ENCODE measurements around the gene DAB2IP. TPM values are rescaled to one million over a fixed set of nuclear protein-coding genes. Genes with fewer than 3 reads are reported as not detected.

The DAB2IP gene
- total RNA-seq, 1 donor from 2014 or later, result 46.0 TPM

- ATAC-seq, result peak; percentile 61
These were observed 113.9 kb downstream of the DAB2IP start for GRCh38 chr9:121765021-121765950.

GRCh38 chr9:121766081-121766683 lies 114.7 kb downstream of the DAB2IP start:
- no peak for ATAC-seq

- no peak for ATAC-seq
These were observed 115.8 kb downstream of the DAB2IP start for GRCh38 chr9:121767171-121767769.

GRCh38 chr9:121768416-121769015 lies 117.1 kb downstream of the DAB2IP start:
- ATAC-seq, result no peak

DNA sequence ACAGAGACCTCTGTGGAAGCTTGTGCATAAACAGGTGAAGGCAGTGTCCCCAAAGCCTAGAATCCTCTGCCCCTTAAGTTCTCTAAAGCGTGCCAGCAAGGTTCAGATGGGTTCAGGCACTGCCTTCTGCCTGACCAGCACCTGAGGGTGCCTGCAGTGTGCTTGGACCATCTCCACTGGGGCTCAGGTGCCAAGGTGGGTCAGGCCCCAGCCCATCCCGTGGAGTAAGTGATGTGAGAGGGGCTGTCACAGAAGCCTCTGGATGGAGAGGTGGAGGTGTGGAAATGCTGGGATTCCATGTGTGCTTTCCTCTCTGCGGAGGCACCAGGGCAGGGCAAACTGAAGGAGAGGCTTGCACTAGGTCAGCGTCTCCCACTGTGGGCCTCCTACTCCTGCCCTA lies 118.5 kb downstream of the DAB2IP start:
- no peak for ATAC-seq

DNA sequence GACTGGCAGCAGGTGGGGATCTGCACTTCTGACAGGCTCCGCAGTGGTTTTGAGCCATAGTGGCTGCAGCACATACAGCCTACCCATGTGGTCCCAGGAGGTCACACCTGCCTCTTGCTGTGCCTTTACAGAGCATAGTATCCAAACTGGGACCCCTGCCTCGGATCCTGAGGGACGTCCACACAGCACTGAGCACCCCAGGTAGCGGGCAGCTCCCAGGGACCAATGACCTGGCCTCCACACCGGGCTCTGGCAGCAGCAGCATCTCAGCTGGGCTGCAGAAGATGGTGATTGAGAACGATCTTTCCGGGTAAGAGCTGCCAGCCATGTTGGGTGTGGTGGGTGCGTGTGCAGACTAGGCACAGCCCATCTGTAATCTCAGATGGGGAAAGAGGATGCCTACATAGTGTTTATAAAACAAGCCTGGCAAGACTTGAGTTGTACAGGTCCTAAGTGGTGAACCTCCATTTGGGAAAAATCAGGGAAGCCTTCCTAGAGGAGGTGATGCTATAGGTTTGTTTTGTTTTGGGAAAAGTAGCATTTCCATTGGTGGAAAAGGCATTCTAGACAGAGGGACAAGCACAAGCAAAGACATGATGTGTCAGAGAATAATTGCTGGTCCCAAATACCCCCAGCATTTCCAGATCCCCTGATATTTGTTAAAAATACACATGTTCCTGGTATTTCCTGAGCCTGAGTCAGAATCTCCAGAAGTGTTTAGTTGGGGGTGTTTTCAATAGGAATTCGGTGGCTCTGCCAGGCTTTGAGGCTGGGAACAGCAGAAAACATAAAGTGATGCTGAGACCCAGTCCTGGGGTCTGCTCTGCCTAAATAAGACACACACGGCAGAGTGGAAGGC lies 119.2 kb downstream of the DAB2IP start:
- no peak for ATAC-seq

DNA sequence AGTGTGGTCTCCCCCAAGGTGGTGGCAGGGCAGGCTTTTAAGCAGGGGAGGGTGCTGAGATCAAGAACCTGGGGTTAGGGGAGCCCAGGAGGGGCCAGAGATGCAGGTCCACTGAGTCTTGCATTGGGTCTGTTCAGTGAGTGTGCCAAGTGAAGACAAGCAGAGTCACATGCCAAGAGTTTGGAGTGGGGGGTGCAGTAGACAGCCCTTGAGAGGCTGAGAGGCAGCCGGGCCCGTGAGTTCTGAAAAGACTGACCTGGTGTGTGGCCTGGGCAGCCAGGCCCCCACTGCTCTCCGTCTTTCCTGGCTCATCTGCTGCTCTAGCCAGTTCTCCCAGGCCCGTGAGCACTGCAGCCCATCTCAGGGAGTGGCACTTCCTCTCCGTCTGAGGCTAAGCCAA lies 120.0 kb downstream of the DAB2IP start:
- ATAC-seq, result no peak

DNA sequence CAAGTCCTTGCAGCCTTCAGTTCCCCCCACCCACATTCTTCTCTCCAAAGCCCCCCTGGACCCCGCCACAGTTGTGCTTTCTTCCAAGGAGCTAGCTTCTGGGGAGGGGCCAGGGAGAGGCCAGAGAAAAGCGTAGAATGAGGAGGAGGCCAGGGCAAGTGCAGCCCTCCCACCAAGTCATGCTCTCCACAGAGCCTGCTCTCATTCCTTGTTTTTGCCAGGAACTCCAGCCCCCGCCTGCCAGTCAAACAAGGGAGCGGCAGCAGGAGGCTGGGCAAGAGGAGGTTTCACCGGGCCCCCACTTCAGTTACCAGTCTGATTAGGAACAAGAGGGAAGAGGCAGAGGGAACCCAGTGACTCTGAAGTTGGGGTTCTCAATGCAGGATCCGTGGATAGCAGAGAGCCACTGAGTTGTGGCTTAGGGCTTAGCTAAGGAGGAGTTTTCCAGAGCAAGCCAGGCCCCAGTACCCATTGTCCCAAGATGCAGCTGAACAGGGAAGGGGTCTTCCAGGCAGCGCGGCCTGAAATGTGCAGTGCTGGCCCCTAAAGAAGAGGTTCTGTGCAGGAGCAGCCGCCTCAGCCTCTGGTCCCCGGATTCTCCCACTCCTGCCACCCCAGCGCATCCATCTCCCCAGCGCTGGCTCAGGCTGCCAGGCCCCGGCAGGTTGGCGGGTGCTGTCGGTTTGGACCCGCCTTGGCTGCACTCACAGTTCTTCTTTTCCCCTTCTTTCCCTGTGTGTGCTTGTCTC lies 120.6 kb downstream of the DAB2IP start:
- ATAC-seq, result no peak

DNA sequence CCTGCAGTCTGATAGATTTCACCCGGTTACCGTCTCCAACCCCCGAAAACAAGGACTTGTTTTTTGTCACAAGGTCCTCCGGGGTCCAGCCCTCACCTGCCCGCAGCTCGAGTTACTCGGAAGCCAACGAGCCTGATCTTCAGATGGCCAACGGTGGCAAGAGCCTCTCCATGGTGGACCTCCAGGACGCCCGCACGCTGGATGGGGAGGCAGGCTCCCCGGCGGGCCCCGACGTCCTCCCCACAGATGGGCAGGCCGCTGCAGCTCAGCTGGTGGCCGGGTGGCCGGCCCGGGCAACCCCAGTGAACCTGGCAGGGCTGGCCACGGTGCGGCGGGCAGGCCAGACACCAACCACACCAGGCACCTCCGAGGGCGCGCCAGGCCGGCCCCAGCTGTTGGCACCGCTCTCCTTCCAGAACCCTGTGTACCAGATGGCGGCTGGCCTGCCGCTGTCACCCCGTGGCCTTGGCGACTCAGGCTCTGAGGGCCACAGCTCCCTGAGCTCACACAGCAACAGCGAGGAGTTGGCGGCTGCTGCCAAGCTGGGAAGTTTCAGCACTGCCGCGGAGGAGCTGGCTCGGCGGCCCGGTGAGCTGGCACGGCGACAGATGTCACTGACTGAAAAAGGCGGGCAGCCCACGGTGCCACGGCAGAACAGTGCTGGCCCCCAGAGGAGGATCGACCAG lies 121.3 kb downstream of the DAB2IP start:
- ATAC-seq, result no peak

GRCh38 chr9:121773286-121773953 lies 122.0 kb downstream of the DAB2IP start:
- ATAC-seq, result no peak

DNA sequence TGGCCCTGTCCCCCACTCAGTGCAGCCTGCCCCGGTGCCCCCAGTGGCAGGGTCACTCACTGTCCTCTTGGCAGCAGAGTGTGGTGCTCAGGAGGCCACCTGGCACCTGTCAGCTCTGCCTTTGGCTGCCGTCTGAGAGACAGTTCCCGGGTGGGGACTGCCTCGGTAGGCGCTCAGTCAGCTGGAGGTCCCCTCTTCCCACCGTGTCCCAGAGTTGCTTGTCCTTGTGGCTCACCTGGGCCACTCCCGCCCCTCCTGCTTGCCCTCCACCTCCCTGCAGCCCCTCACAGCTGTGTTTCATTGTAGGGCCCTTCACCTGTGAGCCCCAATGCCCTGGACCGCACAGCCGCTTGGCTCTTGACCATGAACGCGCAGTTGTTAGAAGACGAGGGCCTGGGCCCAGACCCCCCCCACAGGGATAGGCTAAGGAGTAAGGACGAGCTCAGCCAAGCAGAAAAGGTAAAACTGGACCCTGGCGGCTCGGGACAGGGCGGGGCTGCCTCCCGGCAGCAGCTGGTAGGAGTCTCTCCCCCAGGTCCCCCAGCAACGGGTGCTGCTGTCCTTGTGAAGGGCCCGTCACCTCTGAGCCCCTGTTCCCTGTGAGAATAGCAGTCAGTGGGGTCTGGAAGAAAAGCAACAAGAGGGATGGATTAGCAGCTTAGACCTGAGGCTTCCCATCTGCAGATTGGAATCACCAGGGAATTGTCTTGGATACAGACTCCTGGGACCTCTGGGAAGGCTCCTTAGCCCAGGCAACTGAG lies 122.7 kb downstream of the DAB2IP start:
- peak; percentile 13 for ATAC-seq

- no peak for ATAC-seq
These were observed 123.5 kb downstream of the DAB2IP start for GRCh38 chr9:121774715-121775613.

DNA sequence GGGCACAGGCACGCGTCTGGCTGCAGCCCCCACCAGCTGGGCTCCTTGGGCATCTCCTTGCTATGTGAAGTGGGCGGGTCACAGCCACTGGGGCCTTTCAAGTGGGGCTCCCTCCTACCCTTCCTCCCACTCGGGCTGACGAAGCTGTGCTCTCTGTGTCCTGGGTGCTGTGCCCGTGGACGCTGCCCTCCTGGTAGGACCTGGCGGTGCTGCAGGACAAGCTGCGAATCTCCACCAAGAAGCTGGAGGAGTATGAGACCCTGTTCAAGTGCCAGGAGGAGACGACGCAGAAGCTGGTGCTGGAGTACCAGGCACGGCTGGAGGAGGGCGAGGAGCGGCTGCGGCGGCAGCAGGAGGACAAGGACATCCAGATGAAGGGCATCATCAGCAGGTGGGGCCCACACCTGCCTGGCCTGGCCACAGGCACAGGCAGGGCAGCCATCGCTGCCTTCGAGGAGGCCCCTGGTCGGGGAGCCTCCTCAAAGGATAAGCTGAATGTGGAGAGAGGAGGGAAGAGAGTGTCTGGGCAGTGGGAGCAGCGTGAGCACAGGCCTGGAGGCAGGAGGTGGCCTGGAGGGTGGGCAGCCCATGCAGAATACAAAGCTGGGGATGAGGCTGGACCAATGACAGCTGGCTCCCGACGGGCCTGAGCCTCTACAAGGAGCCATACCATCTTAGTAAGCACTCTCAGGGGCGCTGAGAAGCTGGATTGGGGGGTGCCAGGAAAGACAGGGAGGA lies 124.7 kb downstream of the DAB2IP start:
- ATAC-seq, result no peak

GRCh38 chr9:121776739-121777637 lies 125.6 kb downstream of the DAB2IP start:
- ATAC-seq, result no peak

GRCh38 chr9:121778252-121779225 lies 127.1 kb downstream of the DAB2IP start:
- no peak for ATAC-seq

All from esophagus mucosa (tissue), 1 donor.